ENCODE measurements around the gene DEGS1.

- TF ChIP-seq GATA2 (IDR thresholded peaks at IDR 0.05; ENCODE audit: low read depth, low read length) (no peak), GATA3 (IDR thresholded peaks at IDR 0.05; ENCODE audit: low read depth, low read length) (no peak)
These were observed 33.3 kb upstream of the DEGS1 start for GRCh38 chr1:224149709-224150108.

Data from SH-SY5Y (cell line).